RWPE2 (cell line): ENCODE results near the gene ERN1.

ENCODE experiments used
- ATAC-seq: fragments of 200-7000 bp; cut with Tn5 transposase; 3 replicates; pipeline ENCODE4 v1.9.1; 2021; ENCODE audit warnings: low read depth
- DNase-seq: peaks from one replicate; pipeline ENCODE4 v3.0.0-alpha.2; 2020; ENCODE audit warnings: low spot score
- H3K27ac ChIP-seq: fragments of 450-650 bp; 2 replicates; pipeline ENCODE4 v1.5.1; 2017; ENCODE audit warnings: mild to moderate bottlenecking; ENCODE audit not compliant: poor library complexity, severe bottlenecking
- H3K27me3 ChIP-seq: fragments of 250-450 bp; sonication (Bioruptor Pico); 2 replicates; pipeline ENCODE4 v1.5.1; 2021; ENCODE audit warnings: mild to moderate bottlenecking, moderate library complexity; ENCODE audit not compliant: insufficient read depth, poor library complexity, severe bottlenecking
- H3K36me3 ChIP-seq: fragments of 250-450 bp; sonication (Bioruptor Pico); 2 replicates; pipeline ENCODE4 v1.5.1; 2020; ENCODE audit warnings: low read depth, mild to moderate bottlenecking, moderate library complexity
- H3K4me1 ChIP-seq: fragments of 250-450 bp; sonication (Bioruptor Pico); 2 replicates; pipeline ENCODE4 v1.5.1; 2021; ENCODE audit warnings: mild to moderate bottlenecking, moderate library complexity; ENCODE audit not compliant: insufficient read depth, poor library complexity, severe bottlenecking
- H3K4me3 ChIP-seq: fragments of 250-450 bp; sonication (Bioruptor Pico); 2 replicates; pipeline ENCODE4 v1.5.1; 2021; ENCODE audit warnings: mild to moderate bottlenecking, moderate library complexity; ENCODE audit not compliant: severe bottlenecking
- H3K9me3 ChIP-seq: fragments of 250-450 bp; sonication (Bioruptor Pico); 2 replicates; pipeline ENCODE4 v1.5.1; 2021; ENCODE audit warnings: mild to moderate bottlenecking, moderate library complexity; ENCODE audit not compliant: severe bottlenecking
- TF ChIP-seq, protein P1 (sequence below): fragments of 450-650 bp; IDR thresholded peaks from one replicate; pipeline ENCODE4 v1.5.1; 2017; ENCODE audit warnings: mild to moderate bottlenecking, moderate library complexity; ENCODE audit not compliant: poor library complexity, severe bottlenecking

Gene ERN1

DNA sequence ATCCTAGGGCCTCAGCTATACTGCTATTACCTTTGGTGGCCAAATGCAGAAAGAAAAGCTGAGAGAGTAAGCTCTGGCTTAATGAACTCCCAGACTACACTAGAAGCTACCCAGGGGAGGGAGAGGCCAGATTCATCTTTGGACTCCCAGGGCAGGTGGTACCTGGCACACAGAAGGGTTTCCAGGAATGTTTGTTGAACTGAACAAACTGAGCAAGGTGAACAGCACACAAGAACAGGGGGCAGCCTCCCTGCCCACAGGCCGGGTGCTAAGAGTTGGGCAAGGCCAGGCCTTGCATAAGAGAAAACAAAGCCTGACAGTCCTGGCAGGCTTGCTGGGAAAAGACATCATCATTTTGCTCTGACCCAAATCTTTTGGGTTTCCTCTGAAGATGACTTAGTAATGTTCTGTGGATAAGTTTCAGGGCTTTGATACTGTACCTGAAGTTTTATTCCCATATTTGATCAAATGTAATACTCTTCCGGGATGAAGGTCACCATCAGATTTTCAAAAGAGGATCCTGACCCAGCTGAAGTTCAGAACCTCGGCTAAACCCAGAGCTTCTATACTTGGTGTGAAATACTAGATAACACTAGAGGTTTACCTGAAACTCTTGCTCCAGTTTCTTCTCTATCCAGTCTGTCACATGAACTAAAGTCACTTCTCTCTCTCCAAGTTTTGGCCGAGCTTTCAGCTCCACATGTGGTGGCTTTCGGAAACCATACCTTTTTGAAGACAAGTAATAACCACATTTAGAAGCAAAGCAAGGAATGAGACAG lies 20.5 kb upstream of the ERN1 start:
- no peaks in the 10 kb centered on the region for H3K27me3 ChIP-seq
- DNase-seq: no peak
- H3K4me1 ChIP-seq: peaks cover 9% of the 10 kb centered on the region
- TF ChIP-seq, protein P1, sequence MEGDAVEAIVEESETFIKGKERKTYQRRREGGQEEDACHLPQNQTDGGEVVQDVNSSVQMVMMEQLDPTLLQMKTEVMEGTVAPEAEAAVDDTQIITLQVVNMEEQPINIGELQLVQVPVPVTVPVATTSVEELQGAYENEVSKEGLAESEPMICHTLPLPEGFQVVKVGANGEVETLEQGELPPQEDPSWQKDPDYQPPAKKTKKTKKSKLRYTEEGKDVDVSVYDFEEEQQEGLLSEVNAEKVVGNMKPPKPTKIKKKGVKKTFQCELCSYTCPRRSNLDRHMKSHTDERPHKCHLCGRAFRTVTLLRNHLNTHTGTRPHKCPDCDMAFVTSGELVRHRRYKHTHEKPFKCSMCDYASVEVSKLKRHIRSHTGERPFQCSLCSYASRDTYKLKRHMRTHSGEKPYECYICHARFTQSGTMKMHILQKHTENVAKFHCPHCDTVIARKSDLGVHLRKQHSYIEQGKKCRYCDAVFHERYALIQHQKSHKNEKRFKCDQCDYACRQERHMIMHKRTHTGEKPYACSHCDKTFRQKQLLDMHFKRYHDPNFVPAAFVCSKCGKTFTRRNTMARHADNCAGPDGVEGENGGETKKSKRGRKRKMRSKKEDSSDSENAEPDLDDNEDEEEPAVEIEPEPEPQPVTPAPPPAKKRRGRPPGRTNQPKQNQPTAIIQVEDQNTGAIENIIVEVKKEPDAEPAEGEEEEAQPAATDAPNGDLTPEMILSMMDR: no peak
- ATAC-seq: no peak
- no peak overlapping the region for H3K4me3 ChIP-seq
- H3K9me3 ChIP-seq: no peaks in the 10 kb centered on the region
- peaks cover 82% of the 10 kb centered on the region for H3K36me3 ChIP-seq
- H3K27ac ChIP-seq: peak overlapping the region; percentile 10

DNA sequence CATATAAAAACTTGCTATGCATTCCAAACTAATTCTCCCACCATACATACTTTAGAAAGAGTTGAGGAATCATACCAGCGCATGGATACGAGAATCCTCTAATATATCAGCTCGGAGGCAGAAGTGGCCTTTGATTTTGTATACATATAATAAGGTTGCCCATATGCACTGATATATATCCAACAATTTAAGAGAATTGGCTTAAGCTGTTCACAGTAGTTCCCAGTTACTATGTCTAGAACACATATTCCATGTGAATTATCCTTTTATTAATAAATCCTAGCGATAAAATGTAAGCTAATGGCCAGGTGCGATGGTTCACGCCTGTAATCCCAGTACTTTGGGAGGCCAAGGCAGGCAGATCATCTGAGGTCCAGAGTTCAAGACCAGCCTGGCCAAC lies 19.3 kb upstream of the ERN1 start:
- Histone ChIP-seq H3K4me3 (no peak overlapping the region), H3K4me1 (peaks cover 9% of the 10 kb centered on the region), H3K9me3 (no peaks in the 10 kb centered on the region), H3K27me3 (no peaks in the 10 kb centered on the region), H3K36me3 (peaks cover 78% of the 10 kb centered on the region), H3K27ac (peak overlapping the region; percentile 93)
- TF ChIP-seq, protein P1: no peak
- ATAC-seq: no peak
- no peak for DNase-seq

DNA sequence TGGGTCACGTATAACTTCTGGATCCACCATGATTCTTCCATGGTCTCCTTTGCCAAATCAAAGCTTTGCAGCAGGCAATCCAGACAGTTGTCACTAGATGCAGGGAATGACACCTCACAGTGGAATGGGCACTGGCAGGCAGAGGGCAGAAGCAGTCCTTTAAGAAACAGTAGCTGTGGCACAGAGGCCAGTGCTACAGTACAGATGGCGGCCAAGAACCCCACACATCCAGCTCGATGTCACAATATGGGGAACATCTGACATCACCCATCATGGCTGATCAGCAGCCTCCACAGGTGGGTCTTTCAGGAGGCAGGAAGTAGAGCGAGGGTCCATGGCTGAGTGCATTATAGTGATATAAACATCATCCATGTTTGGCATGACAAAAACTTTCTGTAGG lies 18.8 kb upstream of the ERN1 start:
- Histone ChIP-seq H3K36me3 (peaks cover 73% of the 10 kb centered on the region), H3K27ac (peak overlapping the region; percentile 93), H3K4me3 (no peak overlapping the region), H3K9me3 (no peaks in the 10 kb centered on the region), H3K27me3 (no peaks in the 10 kb centered on the region), H3K4me1 (peaks cover 9% of the 10 kb centered on the region)
- TF ChIP-seq, protein P1: peak; percentile 10
- no peak for DNase-seq
- no peak for ATAC-seq

DNA sequence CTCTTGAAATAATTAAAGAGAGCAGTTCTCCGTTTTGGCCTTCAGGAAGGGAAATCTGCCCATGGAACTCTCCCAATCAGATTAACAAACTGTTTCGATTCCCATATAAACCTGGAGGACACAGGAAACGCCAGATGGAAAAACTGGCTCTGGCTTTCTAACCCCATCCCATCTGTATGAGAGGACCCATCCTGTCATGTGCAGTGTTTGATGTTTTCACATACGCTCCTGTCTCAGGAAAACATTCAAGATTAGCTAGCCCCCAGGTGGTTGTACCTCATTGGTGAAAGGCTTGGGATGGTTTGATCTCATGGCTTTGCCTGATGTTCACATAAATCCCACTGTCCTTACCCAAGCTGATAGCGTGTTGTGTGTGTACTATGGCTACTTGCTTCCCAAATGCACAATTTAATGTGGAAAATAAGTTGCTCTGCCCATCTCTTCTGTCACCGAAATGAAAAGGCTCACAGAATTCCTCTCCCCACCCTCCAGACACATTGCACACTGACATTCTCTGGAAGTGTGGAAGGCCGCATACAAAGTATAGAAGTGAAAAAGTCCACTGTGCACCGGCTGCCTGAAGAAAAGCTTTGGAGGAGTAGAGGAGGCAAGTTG lies 18.2 kb upstream of the ERN1 start:
- Histone ChIP-seq H3K36me3 (peaks cover 67% of the 10 kb centered on the region), H3K27me3 (no peaks in the 10 kb centered on the region), H3K4me1 (peaks cover 9% of the 10 kb centered on the region), H3K9me3 (no peaks in the 10 kb centered on the region), H3K27ac (peak overlapping the region; percentile 93), H3K4me3 (no peak overlapping the region)
- no peak for ATAC-seq
- TF ChIP-seq, protein P1: no peak
- DNase-seq: no peak
